ENCODE results near the gene C10orf90.

The C10orf90 gene

GRCh38 chr10:126417220-126417825 is 253.2 kb downstream of the C10orf90 start:
- Histone ChIP-seq H3K4me3 (ENCODE audit: low read depth, low read length, poor library complexity, severe bottlenecking) (no peak overlapping the region), H3K27ac (ENCODE audit: low read depth, low read length, poor library complexity, severe bottlenecking) (no peak overlapping the region), H3K9me2 (ENCODE audit: low read depth, low read length) (no peaks in the 10 kb centered on the region), H4K20me1 (ENCODE audit: insufficient read depth, low read length) (no peaks in the 10 kb centered on the region), H3K4me2 (ENCODE audit: low read length) (no peak overlapping the region), H3K4me1 (ENCODE audit: insufficient read depth, low read length, severe bottlenecking) (no peaks in the 10 kb centered on the region), H3F3A (ENCODE audit: insufficient read depth, low read length) (no peaks in the 10 kb centered on the region), H3K79me2 (ENCODE audit: insufficient read depth, low read length) (no peaks in the 10 kb centered on the region), H3K27me3 (ENCODE audit: insufficient read depth, low read length) (no peaks in the 10 kb centered on the region), H3K9me3 (ENCODE audit: low read length) (no peaks in the 10 kb centered on the region), H2AFZ (ENCODE audit: low read length) (no peak overlapping the region), H3K9ac (ENCODE audit: low read length) (no peak overlapping the region), H3K36me3 (ENCODE audit: insufficient read depth, low read length) (no peaks in the 10 kb centered on the region)
- no peak for TF ChIP-seq EZH2 (IDR thresholded peaks at IDR 0.05; ENCODE audit: borderline replicate concordance, low read length)

DNA sequence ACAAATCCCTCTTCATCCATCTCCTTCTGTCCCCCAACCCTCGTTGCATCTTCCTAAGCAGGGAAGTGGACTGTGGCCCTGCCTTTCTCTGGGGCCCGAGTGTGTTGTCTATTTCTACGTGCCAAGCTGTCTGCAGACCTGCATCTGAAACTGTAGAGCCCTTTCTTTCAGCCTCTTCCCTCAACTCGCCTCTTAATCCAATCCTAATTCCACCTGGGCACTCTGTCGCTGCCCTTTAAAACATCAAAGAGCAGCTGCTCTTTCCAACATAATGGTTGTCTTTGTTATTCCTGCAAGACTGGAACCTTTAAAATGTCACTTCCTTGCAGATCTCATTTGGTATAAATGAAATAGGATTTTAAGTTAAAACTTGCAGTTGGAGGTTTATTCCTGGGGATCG is 260.7 kb downstream of the C10orf90 start:
- no peak overlapping the region for H3K27ac ChIP-seq (ENCODE audit: low read depth, low read length, poor library complexity, severe bottlenecking)
- no peaks in the 10 kb centered on the region for H3K79me2 ChIP-seq (ENCODE audit: insufficient read depth, low read length)
- H2AFZ ChIP-seq (ENCODE audit: low read length): no peak overlapping the region
- TF ChIP-seq CTCF (IDR thresholded peaks at IDR 0.05; ENCODE audit: low read length): no peak
- no peak for TF ChIP-seq EZH2 (IDR thresholded peaks at IDR 0.05; ENCODE audit: borderline replicate concordance, low read length)
- no peaks in the 10 kb centered on the region for H3F3A ChIP-seq (ENCODE audit: insufficient read depth, low read length)
- no peaks in the 10 kb centered on the region for H3K36me3 ChIP-seq (ENCODE audit: insufficient read depth, low read length)
- H3K9me3 ChIP-seq (ENCODE audit: low read length): no peaks in the 10 kb centered on the region
- H3K9me2 ChIP-seq (ENCODE audit: low read depth, low read length): no peaks in the 10 kb centered on the region
- H4K20me1 ChIP-seq (ENCODE audit: insufficient read depth, low read length): no peaks in the 10 kb centered on the region
- H3K9ac ChIP-seq (ENCODE audit: low read length): no peak overlapping the region
- no peaks in the 10 kb centered on the region for H3K4me1 ChIP-seq (ENCODE audit: insufficient read depth, low read length, severe bottlenecking)
- no peak overlapping the region for H3K4me2 ChIP-seq (ENCODE audit: low read length)
- H3K27me3 ChIP-seq (ENCODE audit: insufficient read depth, low read length): no peaks in the 10 kb centered on the region
- no peak overlapping the region for H3K4me3 ChIP-seq (ENCODE audit: low read depth, low read length, poor library complexity, severe bottlenecking)

DNA sequence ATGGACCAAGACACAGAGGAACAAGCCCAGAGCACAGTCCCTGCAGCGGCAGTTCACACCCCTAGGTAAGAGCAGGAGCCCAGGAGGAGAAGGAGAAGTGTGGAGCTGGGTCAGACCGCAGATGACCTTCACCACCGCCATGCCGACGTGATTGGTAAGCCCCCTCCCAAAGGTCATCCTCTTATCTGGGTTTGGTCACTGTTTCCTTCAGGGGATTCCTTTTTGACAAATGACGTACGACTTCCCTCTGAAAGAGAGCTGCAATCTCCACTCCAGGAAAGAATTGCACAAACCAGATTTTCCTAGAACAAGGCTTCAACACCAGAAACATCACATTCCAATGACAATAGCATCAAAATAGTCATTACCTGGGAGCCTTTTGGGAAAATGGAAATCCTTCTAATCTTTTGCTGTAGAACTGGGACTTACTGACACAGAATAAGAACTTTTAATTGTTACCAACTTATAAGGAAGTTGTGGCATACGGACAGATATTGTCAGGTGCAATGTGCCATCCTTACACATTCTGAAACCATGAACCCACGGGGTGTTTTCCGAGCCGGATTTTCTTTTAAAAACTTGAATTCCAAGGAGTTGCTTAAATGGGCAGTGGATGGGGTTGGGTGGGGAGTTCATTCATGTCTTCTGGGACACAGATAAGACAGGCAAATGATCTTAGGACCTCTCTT is 261.4 kb downstream of the C10orf90 start:
- H2AFZ ChIP-seq (ENCODE audit: low read length): no peak overlapping the region
- TF ChIP-seq EZH2 (IDR thresholded peaks at IDR 0.05; ENCODE audit: borderline replicate concordance, low read length): no peak
- no peak for TF ChIP-seq CTCF (IDR thresholded peaks at IDR 0.05; ENCODE audit: low read length)
- H3K27ac ChIP-seq (ENCODE audit: low read depth, low read length, poor library complexity, severe bottlenecking): no peak overlapping the region
- H3K4me1 ChIP-seq (ENCODE audit: insufficient read depth, low read length, severe bottlenecking): no peaks in the 10 kb centered on the region
- H3K79me2 ChIP-seq (ENCODE audit: insufficient read depth, low read length): no peaks in the 10 kb centered on the region
- H3K4me3 ChIP-seq (ENCODE audit: low read depth, low read length, poor library complexity, severe bottlenecking): no peak overlapping the region
- H3K9ac ChIP-seq (ENCODE audit: low read length): no peak overlapping the region
- H3F3A ChIP-seq (ENCODE audit: insufficient read depth, low read length): no peaks in the 10 kb centered on the region
- H3K27me3 ChIP-seq (ENCODE audit: insufficient read depth, low read length): no peaks in the 10 kb centered on the region
- no peaks in the 10 kb centered on the region for H4K20me1 ChIP-seq (ENCODE audit: insufficient read depth, low read length)
- no peaks in the 10 kb centered on the region for H3K9me2 ChIP-seq (ENCODE audit: low read depth, low read length)
- H3K9me3 ChIP-seq (ENCODE audit: low read length): no peaks in the 10 kb centered on the region
- H3K4me2 ChIP-seq (ENCODE audit: low read length): no peak overlapping the region
- no peaks in the 10 kb centered on the region for H3K36me3 ChIP-seq (ENCODE audit: insufficient read depth, low read length)

DNA sequence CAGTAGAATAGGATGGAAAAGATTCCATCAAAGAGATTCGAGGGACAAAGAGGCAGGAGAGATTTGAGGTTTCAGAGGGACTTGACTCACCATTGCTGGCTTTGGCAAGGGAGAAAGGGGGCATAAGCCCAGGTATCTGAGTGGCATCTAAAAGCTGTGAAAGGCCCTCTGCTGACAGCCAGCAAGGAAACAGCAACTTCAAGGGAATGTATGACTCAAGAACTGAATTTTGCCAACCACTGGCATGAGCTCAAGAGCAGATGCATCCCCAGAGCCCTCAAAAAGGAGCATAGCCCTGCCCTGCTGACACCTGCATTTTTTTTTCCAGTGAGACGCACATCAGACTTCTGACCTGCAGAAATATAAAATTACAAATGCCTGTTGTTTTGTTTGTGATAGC is 262.7 kb downstream of the C10orf90 start:
- TF ChIP-seq CTCF (IDR thresholded peaks at IDR 0.05; ENCODE audit: low read length): no peak
- H2AFZ ChIP-seq (ENCODE audit: low read length): no peak overlapping the region
- no peaks in the 10 kb centered on the region for H3K36me3 ChIP-seq (ENCODE audit: insufficient read depth, low read length)
- no peaks in the 10 kb centered on the region for H3K79me2 ChIP-seq (ENCODE audit: insufficient read depth, low read length)
- no peaks in the 10 kb centered on the region for H3K9me2 ChIP-seq (ENCODE audit: low read depth, low read length)
- no peaks in the 10 kb centered on the region for H3F3A ChIP-seq (ENCODE audit: insufficient read depth, low read length)
- no peaks in the 10 kb centered on the region for H4K20me1 ChIP-seq (ENCODE audit: insufficient read depth, low read length)
- H3K4me1 ChIP-seq (ENCODE audit: insufficient read depth, low read length, severe bottlenecking): no peaks in the 10 kb centered on the region
- no peak overlapping the region for H3K4me2 ChIP-seq (ENCODE audit: low read length)
- no peak overlapping the region for H3K9ac ChIP-seq (ENCODE audit: low read length)
- H3K27ac ChIP-seq (ENCODE audit: low read depth, low read length, poor library complexity, severe bottlenecking): no peak overlapping the region
- H3K9me3 ChIP-seq (ENCODE audit: low read length): no peaks in the 10 kb centered on the region
- H3K27me3 ChIP-seq (ENCODE audit: insufficient read depth, low read length): no peaks in the 10 kb centered on the region
- H3K4me3 ChIP-seq (ENCODE audit: low read depth, low read length, poor library complexity, severe bottlenecking): no peak overlapping the region
